Measurements from ENCODE around the gene CDKAL1. TPM values are rescaled to one million over a fixed set of nuclear protein-coding genes. Genes with fewer than 3 reads are reported as not detected.

The CDKAL1 gene
- total and polyA plus RNA-seq, 10 of the 15 experiments (the other 5 are each of a cell fraction or from before 2014, with no cell fraction given) = 10.7 to 26.9 (median 17.3) TPM

- TF ChIP-seq ESRRA (IDR thresholded peaks at IDR 0.05; ENCODE audit: low read length) (no peak), RAD21 (IDR thresholded peaks at IDR 0.05; ENCODE audit: insufficient read depth, low read depth, low read length) (no peak), RFX5 (IDR thresholded peaks at IDR 0.05; ENCODE audit: low read depth, low read length) (no peak), EZH2 (IDR thresholded peaks at IDR 0.05; ENCODE audit: borderline replicate concordance, control insufficient read depth, low read depth, low read length) (no peak), NR2C1 (IDR thresholded peaks at IDR 0.05) (peak; percentile 44; the same call in 1 of the 2 replicates), BACH1 (IDR thresholded peaks at IDR 0.05; ENCODE audit: borderline replicate concordance) (no peak), MXI1 (IDR thresholded peaks at IDR 0.05; ENCODE audit: low read depth, low read length) (no peak), CREB1 (IDR thresholded peaks at IDR 0.05; ENCODE audit: low read depth) (no peak), BRCA1 (IDR thresholded peaks at IDR 0.05; ENCODE audit: low read depth, low read length) (no peak), POLR2AphosphoS5 (IDR thresholded peaks at IDR 0.05; ENCODE audit: low read length) (no peak), SREBF2 (IDR thresholded peaks at IDR 0.05; ENCODE audit: low read length) (no peak), ZBTB33 (IDR thresholded peaks at IDR 0.05) (no peak), JUND (IDR thresholded peaks at IDR 0.05; ENCODE audit: low read depth, low read length) (no peak), NFYB (IDR thresholded peaks at IDR 0.05; ENCODE audit: insufficient read depth, low read depth, low read length) (no peak), ZNF384 (IDR thresholded peaks at IDR 0.05; ENCODE audit: borderline replicate concordance, low read depth, low read length) (no peak), USF1 (IDR thresholded peaks at IDR 0.05; ENCODE audit: borderline replicate concordance, extremely low read length, insufficient read depth, low read depth, low read length) (no peak), NR2C2 (IDR thresholded peaks at IDR 0.05; ENCODE audit: borderline replicate concordance, control insufficient read depth, insufficient read length, low read depth) (no peak)
- TF ChIP-seq, protein P1, sequence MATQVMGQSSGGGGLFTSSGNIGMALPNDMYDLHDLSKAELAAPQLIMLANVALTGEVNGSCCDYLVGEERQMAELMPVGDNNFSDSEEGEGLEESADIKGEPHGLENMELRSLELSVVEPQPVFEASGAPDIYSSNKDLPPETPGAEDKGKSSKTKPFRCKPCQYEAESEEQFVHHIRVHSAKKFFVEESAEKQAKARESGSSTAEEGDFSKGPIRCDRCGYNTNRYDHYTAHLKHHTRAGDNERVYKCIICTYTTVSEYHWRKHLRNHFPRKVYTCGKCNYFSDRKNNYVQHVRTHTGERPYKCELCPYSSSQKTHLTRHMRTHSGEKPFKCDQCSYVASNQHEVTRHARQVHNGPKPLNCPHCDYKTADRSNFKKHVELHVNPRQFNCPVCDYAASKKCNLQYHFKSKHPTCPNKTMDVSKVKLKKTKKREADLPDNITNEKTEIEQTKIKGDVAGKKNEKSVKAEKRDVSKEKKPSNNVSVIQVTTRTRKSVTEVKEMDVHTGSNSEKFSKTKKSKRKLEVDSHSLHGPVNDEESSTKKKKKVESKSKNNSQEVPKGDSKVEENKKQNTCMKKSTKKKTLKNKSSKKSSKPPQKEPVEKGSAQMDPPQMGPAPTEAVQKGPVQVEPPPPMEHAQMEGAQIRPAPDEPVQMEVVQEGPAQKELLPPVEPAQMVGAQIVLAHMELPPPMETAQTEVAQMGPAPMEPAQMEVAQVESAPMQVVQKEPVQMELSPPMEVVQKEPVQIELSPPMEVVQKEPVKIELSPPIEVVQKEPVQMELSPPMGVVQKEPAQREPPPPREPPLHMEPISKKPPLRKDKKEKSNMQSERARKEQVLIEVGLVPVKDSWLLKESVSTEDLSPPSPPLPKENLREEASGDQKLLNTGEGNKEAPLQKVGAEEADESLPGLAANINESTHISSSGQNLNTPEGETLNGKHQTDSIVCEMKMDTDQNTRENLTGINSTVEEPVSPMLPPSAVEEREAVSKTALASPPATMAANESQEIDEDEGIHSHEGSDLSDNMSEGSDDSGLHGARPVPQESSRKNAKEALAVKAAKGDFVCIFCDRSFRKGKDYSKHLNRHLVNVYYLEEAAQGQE (IDR thresholded peaks at IDR 0.05; ENCODE audit: low read depth, low read length) = no peak
- TF ChIP-seq, protein P2, sequence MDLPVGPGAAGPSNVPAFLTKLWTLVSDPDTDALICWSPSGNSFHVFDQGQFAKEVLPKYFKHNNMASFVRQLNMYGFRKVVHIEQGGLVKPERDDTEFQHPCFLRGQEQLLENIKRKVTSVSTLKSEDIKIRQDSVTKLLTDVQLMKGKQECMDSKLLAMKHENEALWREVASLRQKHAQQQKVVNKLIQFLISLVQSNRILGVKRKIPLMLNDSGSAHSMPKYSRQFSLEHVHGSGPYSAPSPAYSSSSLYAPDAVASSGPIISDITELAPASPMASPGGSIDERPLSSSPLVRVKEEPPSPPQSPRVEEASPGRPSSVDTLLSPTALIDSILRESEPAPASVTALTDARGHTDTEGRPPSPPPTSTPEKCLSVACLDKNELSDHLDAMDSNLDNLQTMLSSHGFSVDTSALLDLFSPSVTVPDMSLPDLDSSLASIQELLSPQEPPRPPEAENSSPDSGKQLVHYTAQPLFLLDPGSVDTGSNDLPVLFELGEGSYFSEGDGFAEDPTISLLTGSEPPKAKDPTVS (IDR thresholded peaks at IDR 0.05; ENCODE audit: low read depth, low read length) = no peak
- TF ChIP-seq, protein P3, sequence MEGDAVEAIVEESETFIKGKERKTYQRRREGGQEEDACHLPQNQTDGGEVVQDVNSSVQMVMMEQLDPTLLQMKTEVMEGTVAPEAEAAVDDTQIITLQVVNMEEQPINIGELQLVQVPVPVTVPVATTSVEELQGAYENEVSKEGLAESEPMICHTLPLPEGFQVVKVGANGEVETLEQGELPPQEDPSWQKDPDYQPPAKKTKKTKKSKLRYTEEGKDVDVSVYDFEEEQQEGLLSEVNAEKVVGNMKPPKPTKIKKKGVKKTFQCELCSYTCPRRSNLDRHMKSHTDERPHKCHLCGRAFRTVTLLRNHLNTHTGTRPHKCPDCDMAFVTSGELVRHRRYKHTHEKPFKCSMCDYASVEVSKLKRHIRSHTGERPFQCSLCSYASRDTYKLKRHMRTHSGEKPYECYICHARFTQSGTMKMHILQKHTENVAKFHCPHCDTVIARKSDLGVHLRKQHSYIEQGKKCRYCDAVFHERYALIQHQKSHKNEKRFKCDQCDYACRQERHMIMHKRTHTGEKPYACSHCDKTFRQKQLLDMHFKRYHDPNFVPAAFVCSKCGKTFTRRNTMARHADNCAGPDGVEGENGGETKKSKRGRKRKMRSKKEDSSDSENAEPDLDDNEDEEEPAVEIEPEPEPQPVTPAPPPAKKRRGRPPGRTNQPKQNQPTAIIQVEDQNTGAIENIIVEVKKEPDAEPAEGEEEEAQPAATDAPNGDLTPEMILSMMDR (IDR thresholded peaks at IDR 0.05 in 2 of 3, conservative IDR thresholded peaks at IDR 0.05 in 1 of 3; ENCODE audit: control insufficient read depth in 2 of 3, extremely low read depth in 1 of 3, insufficient read depth in 1 of 3, low read depth in 3 of 3, low read length in 3 of 3) = no peak
Observed at GRCh38 chr6:21164768-21165326, 630.6 kb downstream of the CDKAL1 start (continued).
